Measurements from ENCODE around the gene RGS10.

GRCh38 chr10:119500123-119500795, 42.3 kb downstream of the RGS10 start:
- TF ChIP-seq CTCF (IDR thresholded peaks at IDR 0.05; ENCODE audit: control extremely low read depth in 1 of 3, insufficient read depth in 1 of 3, low read depth in 1 of 3, low read length in 3 of 3) (no peak), SIN3A (conservative IDR thresholded peaks at IDR 0.05 in 1 of 2, IDR thresholded peaks at IDR 0.05 in 1 of 2; ENCODE audit: low read depth in 1 of 2, low read length in 2 of 2) (no peak), KDM1A (IDR thresholded peaks at IDR 0.05; ENCODE audit: borderline replicate concordance, low read length) (no peak), E2F6 (IDR thresholded peaks at IDR 0.05) (no peak), JUND (IDR thresholded peaks at IDR 0.05; ENCODE audit: low read length) (no peak), POLR2A (IDR thresholded peaks at IDR 0.05; ENCODE audit: control extremely low read depth in 1 of 2, low read depth in 2 of 2, low read length in 2 of 2) (no peak), BCL11A (IDR thresholded peaks at IDR 0.05; ENCODE audit: low read depth in 2 of 2, low read length in 2 of 2) (no peak), SP4 (IDR thresholded peaks at IDR 0.05; ENCODE audit: low read length) (no peak)

Data from H1 (cell line).